SK-N-SH (cell line): ENCODE measurements around the gene SPANXN3. TPM values are rescaled to one million over a fixed set of nuclear protein-coding genes. Genes with fewer than 3 reads are reported as not detected.

Experiments
- CTCF ChIA-PET: fragments of 300-600, 350-600 bp; formaldehyde crosslinking; extraction: SDS; loops from one replicate; lab custom pipeline; 2021; lab: Yijun Ruan, JAX
- POLR2A ChIA-PET: fragments of 350-600 bp; sonication (Branson Sonifier 250); formaldehyde crosslinking; extraction: SDS; loops from one replicate; lab custom pipeline; 2020; ENCODE audit warnings: antibody characterized with exemption, inconsistent platforms; lab: Yijun Ruan, JAX
- DNase-seq: peaks from one replicate; pipeline ENCODE4 v3.0.0; 2012
- H2AFZ ChIP-seq: fragments of 200-600 bp; sonication (generic); 2 replicates; pipeline ENCODE4 v1.8.1; 2016; ENCODE audit warnings: antibody characterized with exemption, mild to moderate bottlenecking, low read depth
- H3F3A ChIP-seq: fragments of 200-600 bp; sonication (generic); replicated peaks from 2 replicates; pipeline ENCODE3; 2016; ENCODE audit warnings: antibody characterized with exemption, mild to moderate bottlenecking; ENCODE audit not compliant: insufficient read depth
- H3K27ac ChIP-seq, 2 experiments: fragments of 200-500 bp in 1 of 2; fragments of 200-600 bp in 1 of 2; sonication (Bioruptor generic) in 1 of 2; sonication (generic), shearing (Covaris generic) in 1 of 2; 2 replicates each; pipeline versions ENCODE4 v1.5.1 to v1.6.1; 2014 to 2016; ENCODE audit warnings: low read depth in 2 of 2, inconsistent platforms in 1 of 2, low read length in 1 of 2, mild to moderate bottlenecking in 1 of 2, mixed read lengths in 1 of 2
- H3K27me3 ChIP-seq: fragments of 200-600 bp; sonication (generic), shearing (Covaris generic); 2 replicates; pipeline ENCODE4 v1.6.1; 2016; ENCODE audit warnings: mixed run types; ENCODE audit not compliant: insufficient read depth
- H3K36me3 ChIP-seq, 2 experiments: fragments of 200-500 bp in 1 of 2; fragments of 200-600 bp in 1 of 2; sonication (Bioruptor generic) in 1 of 2; sonication (generic) in 1 of 2; replicated peaks in 1 of 2; 2 replicates each; pipeline versions ENCODE3 to v1.5.1; 2014 to 2016; ENCODE audit warnings: low read length in 1 of 2, mild to moderate bottlenecking in 1 of 2; ENCODE audit not compliant: insufficient read depth in 2 of 2, control insufficient read depth in 1 of 2
- H3K4me1 ChIP-seq, 2 experiments: fragments of 200-500 bp in 1 of 2; fragments of 200-600 bp in 1 of 2; sonication (Bioruptor generic) in 1 of 2; sonication (generic), shearing (Covaris generic) in 1 of 2; 2 replicates each; pipeline versions ENCODE4 v1.5.1 to v1.6.1; 2014 to 2016; ENCODE audit warnings: low read depth in 1 of 2, low read length in 1 of 2, mixed run types in 1 of 2; ENCODE audit not compliant: insufficient read depth in 2 of 2, control insufficient read depth in 1 of 2
- H3K4me2 ChIP-seq: fragments of 200-600 bp; sonication (generic), shearing (Covaris generic); 2 replicates; pipeline ENCODE4 v1.6.1; 2017; ENCODE audit warnings: mixed run types
- H3K4me3 ChIP-seq, 2 experiments: fragments of 200-500 bp in 1 of 2; fragments of 200-600 bp in 1 of 2; sonication (Bioruptor generic) in 1 of 2; sonication (generic), shearing (Covaris generic) in 1 of 2; 2 replicates each; pipeline versions ENCODE4 v1.5.1 to v1.8.1; 2014 to 2016; ENCODE audit warnings: low read depth in 2 of 2, inconsistent platforms in 1 of 2, low read length in 1 of 2, mild to moderate bottlenecking in 1 of 2, mixed read lengths in 1 of 2, moderate library complexity in 1 of 2
- H3K79me2 ChIP-seq: fragments of 200-600 bp; sonication (generic); 2 replicates; pipeline ENCODE4 v1.8.1; 2017; ENCODE audit warnings: mild to moderate bottlenecking; ENCODE audit not compliant: insufficient read depth
- H3K9ac ChIP-seq: fragments of 200-600 bp; sonication (generic); 2 replicates; pipeline ENCODE4 v1.6.1; 2017; ENCODE audit warnings: mixed run types
- H3K9me2 ChIP-seq: fragments of 200-600 bp; sonication (generic); 2 replicates; pipeline ENCODE4 v1.6.1; 2017; ENCODE audit warnings: mixed run types
- H3K9me3 ChIP-seq: fragments of 200-600 bp; sonication (generic); 2 replicates; pipeline ENCODE4 v1.6.1; 2017; ENCODE audit warnings: mixed run types, mild to moderate bottlenecking, moderate library complexity
- H4K20me1 ChIP-seq: fragments of 200-600 bp; sonication (generic); 2 replicates; pipeline ENCODE4 v1.6.1; 2017; ENCODE audit warnings: mild to moderate bottlenecking, mixed run types; ENCODE audit not compliant: insufficient read depth
- CHD2 ChIP-seq: fragments of 150-350 bp; IDR thresholded peaks from 2 replicates; pipeline ENCODE4 v1.6.1; 2018; ENCODE audit warnings: low read length; ENCODE audit not compliant: partially characterized antibody
- CTCF ChIP-seq: fragments of 200-600 bp; sonication (generic); IDR thresholded peaks from 2 replicates; pipeline ENCODE4 v1.6.1; 2017; ENCODE audit warnings: antibody characterized with exemption, mild to moderate bottlenecking, moderate library complexity
- ELF1 ChIP-seq: IDR thresholded peaks from 2 replicates; pipeline ENCODE4 v1.4.0; 2012
- EP300 ChIP-seq, 2 experiments: IDR thresholded peaks; 2 replicates each; pipeline versions ENCODE4 v1.4.0 to v1.6.1; 2012; ENCODE audit warnings: borderline replicate concordance in 1 of 2, low read depth in 1 of 2, low read length in 1 of 2
- FOXM1 ChIP-seq: IDR thresholded peaks from 2 replicates; pipeline ENCODE4 v1.4.0; 2012; ENCODE audit warnings: low read depth, mild to moderate bottlenecking
- GATA2 ChIP-seq: sonication (generic); formaldehyde crosslinking; IDR thresholded peaks from 2 replicates; pipeline ENCODE4 v1.5.0; 2020; ENCODE audit warnings: mild to moderate bottlenecking, missing genetic modification reagents
- JUND ChIP-seq: IDR thresholded peaks from 2 replicates; pipeline ENCODE4 v1.4.0; 2012
- MAX ChIP-seq: IDR thresholded peaks from 2 replicates; pipeline ENCODE4 v1.4.0; 2012; ENCODE audit warnings: low read depth
- MEF2A ChIP-seq: IDR thresholded peaks from 2 replicates; pipeline ENCODE4 v1.4.0; 2012; ENCODE audit warnings: low read depth, borderline replicate concordance
- MXI1 ChIP-seq: IDR thresholded peaks from 2 replicates; pipeline ENCODE4 v1.6.1; 2012; ENCODE audit warnings: mild to moderate bottlenecking, low read depth, low read length, improper control_type of control experiment
- NFIC ChIP-seq: IDR thresholded peaks from 2 replicates; pipeline ENCODE4 v1.4.0; 2012; ENCODE audit warnings: borderline replicate concordance
- NRF1 ChIP-seq: IDR thresholded peaks from 2 replicates; pipeline ENCODE4 v1.6.1; 2012; ENCODE audit warnings: low read depth, mild to moderate bottlenecking, low read length
- RAD21 ChIP-seq: IDR thresholded peaks from 2 replicates; pipeline ENCODE4 v1.6.1; 2012; ENCODE audit warnings: mild to moderate bottlenecking, low read length
- RCOR1 ChIP-seq: fragments of 150-350 bp; IDR thresholded peaks from 2 replicates; pipeline ENCODE4 v1.6.1; 2017; ENCODE audit warnings: antibody characterized with exemption, low read length
- REST ChIP-seq: IDR thresholded peaks from 2 replicates; pipeline ENCODE4 v1.6.1; 2012; ENCODE audit warnings: mild to moderate bottlenecking, low read depth, low read length, moderate library complexity
- RXRA ChIP-seq: IDR thresholded peaks from 2 replicates; pipeline ENCODE4 v1.4.0; 2012; ENCODE audit warnings: low read depth, mild to moderate bottlenecking, borderline replicate concordance
- SMC3 ChIP-seq: IDR thresholded peaks from 2 replicates; pipeline ENCODE4 v1.6.1; 2012; ENCODE audit warnings: low read depth, low read length, improper control_type of control experiment
- USF1 ChIP-seq: IDR thresholded peaks from 2 replicates; pipeline ENCODE4 v1.4.0; 2012; ENCODE audit warnings: low read depth, borderline replicate concordance
- USF2 ChIP-seq: fragments of 150-350 bp; IDR thresholded peaks from 2 replicates; pipeline ENCODE4 v1.6.1; 2017; ENCODE audit warnings: antibody characterized with exemption, low read length, low read depth, borderline replicate concordance
- WGBS: methylation state at CpG from one replicate; pipeline ENCODE4 v1.1.6; 2017; ENCODE audit warnings: low lambda C conversion rate; 5-methylcytosine and 5-hydroxymethylcytosine counted together
- polyA plus RNA-seq, 3 experiments: library from polyadenylated mRNA; depleted of rRNA; stranded (reverse); fragments of >200 nt; gene quantifications; 2 replicates each; pipeline ENCODE4 v1.2.3, GENCODE V29; 2012

Gene SPANXN3
- polyA plus RNA-seq, 1 of the 3 experiments (the other 2 are of a cell fraction) = not detected

GRCh38 chrX:143462696-143463095 is 54.6 kb downstream of the SPANXN3 start:
- ChIA-PET POLR2A (no interaction called here), CTCF (no interaction called here)
- no peaks in the 10 kb centered on the region for H3F3A ChIP-seq

More at GRCh38 chrX:143462696-143463095, 54.6 kb downstream of the SPANXN3 start:
- Histone ChIP-seq H4K20me1 (no peaks in the 10 kb centered on the region), H3K9me2 (no peaks in the 10 kb centered on the region), H3K9me3 (no peaks in the 10 kb centered on the region), H3K79me2 (no peaks in the 10 kb centered on the region), H3K27me3 (no peaks in the 10 kb centered on the region), H3K27ac (no peak overlapping the region), H3K4me3 (no peak overlapping the region), H3K36me3 (no peaks in the 10 kb centered on the region), H2AFZ (no peak overlapping the region), H3K4me1 (no peaks in the 10 kb centered on the region), H3K4me2 (no peak overlapping the region), H3K9ac (no peak overlapping the region)
- WGBS = 3% methylated on average over 7 of the region's 10 CpGs
- DNase-seq = no peak
- TF ChIP-seq GATA2 (CRISPR knock-in tag) = no peak
- no peak for TF ChIP-seq RXRA
- TF ChIP-seq MEF2A = no peak
- no peak for TF ChIP-seq NRF1
- TF ChIP-seq ELF1 = no peak
- TF ChIP-seq MXI1 = no peak
- no peak for TF ChIP-seq REST
- TF ChIP-seq CHD2 = no peak
- no peak for TF ChIP-seq JUND
- TF ChIP-seq RCOR1 = no peak
- TF ChIP-seq NFIC = no peak
- no peak for TF ChIP-seq CTCF
- TF ChIP-seq FOXM1 = no peak
- TF ChIP-seq RAD21 = no peak
- TF ChIP-seq EP300 (IDR thresholded peaks at IDR 0.05; ENCODE audit: borderline replicate concordance in 1 of 2, low read depth in 1 of 2, low read length in 1 of 2) = no peak
- TF ChIP-seq SMC3 = no peak
- no peak for TF ChIP-seq USF1
- TF ChIP-seq MAX = no peak
- TF ChIP-seq USF2 = no peak
